Right forelimb (tissue), 1 donor: ENCODE results near the gene RPS6KA3.
"Not testable (repeated sequence)": the region's sequence is repeated elsewhere in the genome, so short reads cannot be mapped to it uniquely, and the experiment has no call there.

Experiments
- DNase-seq: peaks from one replicate; pipeline ENCODE4 v3.0.0-alpha.2; 2018

RPS6KA3 gene

GRCh38 chrX:20217271-20217670 is 49.4 kb downstream of the RPS6KA3 start:
- DNase-seq: no peak

DNA sequence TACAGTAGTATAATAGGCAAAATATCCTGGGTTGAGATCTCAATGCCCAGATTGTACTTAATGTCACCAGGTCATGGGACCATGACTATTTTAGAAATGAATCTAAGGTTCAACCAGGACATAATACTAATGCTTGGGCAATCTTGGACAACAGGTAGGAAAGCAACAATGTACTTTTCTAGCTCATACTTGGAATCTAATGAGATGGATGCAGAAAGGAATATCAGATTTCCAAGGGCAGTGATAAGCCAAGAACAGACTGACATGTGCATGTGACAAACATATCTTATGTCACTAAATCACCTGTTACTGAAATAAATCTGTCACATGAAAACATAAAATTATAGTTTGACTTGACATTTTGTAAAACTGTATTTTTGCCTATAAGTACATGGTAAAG is 51.1 kb downstream of the RPS6KA3 start:
- no peak for DNase-seq

DNA sequence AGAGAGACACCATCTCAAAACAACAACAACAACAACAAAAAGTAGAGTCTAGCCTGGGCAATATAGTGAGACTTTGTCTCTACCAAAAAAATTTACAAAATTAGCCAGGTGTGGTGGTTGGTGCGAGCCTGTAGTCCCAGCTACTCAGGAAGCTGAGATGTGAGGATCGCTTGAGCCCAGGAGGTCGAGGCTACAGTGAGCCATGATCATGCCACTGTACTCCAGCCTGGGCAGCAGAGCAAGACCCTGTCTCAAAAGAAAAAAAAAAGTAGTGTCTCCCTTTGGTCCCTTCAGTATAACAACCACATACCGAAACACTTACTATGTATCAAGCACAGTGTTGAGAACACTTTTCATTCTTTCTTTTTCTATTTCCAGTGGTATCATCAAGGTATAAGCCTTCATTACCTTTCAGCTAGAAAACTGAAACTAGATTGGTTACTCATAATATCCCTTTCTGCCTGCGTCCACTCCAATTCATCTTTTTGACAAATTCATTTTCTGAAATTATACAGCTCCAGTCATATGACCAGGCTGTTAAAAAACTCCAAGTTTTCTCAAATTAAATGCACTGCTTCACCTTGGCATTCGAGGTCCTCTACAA is 54.1 kb downstream of the RPS6KA3 start:
- no peak for DNase-seq

- no peak for DNase-seq
Measured at GRCh38 chrX:20211261-20211786, 55.4 kb downstream of the RPS6KA3 start.

DNA sequence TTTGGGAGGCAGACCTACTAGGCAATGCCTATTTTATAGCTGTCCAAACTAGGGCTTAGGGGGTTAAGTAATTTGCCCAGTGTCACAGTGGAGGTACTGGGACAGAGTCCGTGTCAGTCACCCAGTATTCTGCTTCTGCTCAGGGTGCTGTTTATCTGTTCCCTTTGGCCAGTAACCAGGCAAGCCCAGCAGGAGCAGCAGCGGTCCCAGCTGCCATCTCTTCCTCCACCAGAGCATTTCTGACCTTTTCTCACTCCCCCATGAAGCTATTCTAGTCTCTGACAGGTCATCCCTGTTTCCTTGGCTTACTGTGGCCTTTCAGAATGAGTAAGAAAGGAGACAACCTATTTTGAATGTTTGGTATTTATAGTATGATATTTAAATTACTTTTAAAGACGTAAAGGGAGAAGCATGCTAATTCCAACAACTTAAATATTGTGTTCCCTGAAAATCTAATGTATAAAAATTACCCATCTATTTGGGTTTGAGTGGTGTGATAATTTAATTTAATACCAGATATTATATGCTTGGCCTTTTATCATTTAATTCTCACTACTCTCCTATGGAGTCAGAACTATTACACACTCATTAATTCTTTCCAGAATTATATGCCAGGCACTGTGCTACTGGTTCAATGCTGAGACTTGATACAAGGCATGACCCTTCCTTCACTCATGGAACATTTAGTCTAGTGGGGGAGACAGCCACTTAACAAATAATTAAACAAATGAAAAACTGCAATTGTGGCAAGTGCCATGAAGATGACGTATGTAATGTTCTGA is 60.6 kb downstream of the RPS6KA3 start:
- no peak for DNase-seq

DNA sequence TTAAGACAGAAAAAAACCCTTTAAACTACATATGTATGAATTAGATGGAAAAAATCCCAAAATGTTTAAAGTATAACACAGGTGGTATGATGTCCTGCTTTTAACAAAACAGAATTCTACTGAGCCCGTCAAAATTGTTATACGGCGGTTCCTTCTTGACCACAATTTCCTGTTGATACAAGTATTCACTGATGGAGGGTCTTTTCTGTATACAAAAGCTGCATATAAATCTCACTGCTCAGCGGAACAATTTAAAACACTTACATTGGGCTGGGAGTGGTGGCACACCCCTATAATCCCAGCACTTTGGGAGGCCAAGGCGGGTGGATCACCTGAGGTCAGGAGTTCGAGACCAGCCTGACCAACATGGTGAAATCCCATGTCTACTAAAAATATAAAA is 62.4 kb downstream of the RPS6KA3 start:
- no peak for DNase-seq

DNA sequence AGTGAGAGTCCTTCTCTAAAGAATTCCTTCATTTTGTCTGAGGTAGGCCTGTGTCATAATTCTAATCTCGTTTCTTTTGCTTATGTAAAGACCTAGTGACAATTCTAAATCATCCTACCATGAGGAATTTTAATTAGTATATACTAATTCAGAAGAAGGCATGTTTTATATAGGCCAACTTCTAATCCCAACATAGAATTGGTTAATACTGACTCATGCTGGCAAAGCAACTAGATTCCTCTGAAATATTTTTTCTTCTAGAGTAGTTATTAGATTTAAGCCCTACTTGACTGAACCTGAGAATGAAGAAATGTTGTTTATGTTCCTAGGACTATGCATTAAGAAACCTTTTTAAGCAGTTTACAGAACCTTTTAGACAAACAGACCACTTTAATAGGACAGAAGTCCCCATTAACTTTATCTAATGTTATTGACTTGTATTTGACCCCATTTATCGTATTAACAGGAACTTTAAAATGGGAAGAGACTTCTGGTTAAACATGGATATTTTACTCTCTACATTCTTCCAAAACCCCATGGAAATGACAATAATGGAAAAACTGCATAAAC is 69.0 kb downstream of the RPS6KA3 start:
- no peak for DNase-seq

GRCh38 chrX:20189171-20189570 is 77.5 kb downstream of the RPS6KA3 start:
- no peak for DNase-seq

GRCh38 chrX:20181598-20182329 is 84.9 kb downstream of the RPS6KA3 start:
- no peak for DNase-seq

DNA sequence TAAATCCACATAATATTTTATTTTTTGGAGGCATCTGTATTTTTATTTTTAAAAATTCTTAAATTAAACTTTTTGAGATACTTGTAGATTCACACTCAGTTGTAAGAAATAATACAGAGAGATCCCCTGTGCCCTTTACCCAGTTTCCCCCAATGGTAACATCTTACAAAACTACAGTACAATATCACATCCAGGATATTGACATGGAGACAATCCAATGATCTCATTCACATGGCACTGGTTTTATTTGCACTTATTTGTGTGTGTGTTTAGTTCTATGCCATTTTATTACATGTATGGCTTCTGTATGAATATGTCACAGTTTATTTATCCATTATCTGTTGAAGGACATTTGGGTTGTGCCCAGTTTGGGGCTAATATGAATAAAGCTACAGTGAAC is 89.6 kb downstream of the RPS6KA3 start:
- DNase-seq: no peak

- DNase-seq: no peak
Measured at GRCh38 chrX:20173856-20174255, 92.9 kb downstream of the RPS6KA3 start.

- no peak for DNase-seq
Measured at GRCh38 chrX:20173313-20173712, 93.4 kb downstream of the RPS6KA3 start.

- no peak for DNase-seq
Measured at GRCh38 chrX:20171887-20172286, 94.8 kb downstream of the RPS6KA3 start.

- DNase-seq: not testable (repeated sequence)
Measured at GRCh38 chrX:20162516-20162915, 104.2 kb downstream of the RPS6KA3 start.

- DNase-seq: no peak
Measured at GRCh38 chrX:20159797-20160385, 106.8 kb downstream of the RPS6KA3 start.

GRCh38 chrX:20151689-20152088 is 115.0 kb downstream of the RPS6KA3 start:
- DNase-seq: no peak

- no peak for DNase-seq
Measured at GRCh38 chrX:20149326-20149725, 117.4 kb downstream of the RPS6KA3 start.

DNA sequence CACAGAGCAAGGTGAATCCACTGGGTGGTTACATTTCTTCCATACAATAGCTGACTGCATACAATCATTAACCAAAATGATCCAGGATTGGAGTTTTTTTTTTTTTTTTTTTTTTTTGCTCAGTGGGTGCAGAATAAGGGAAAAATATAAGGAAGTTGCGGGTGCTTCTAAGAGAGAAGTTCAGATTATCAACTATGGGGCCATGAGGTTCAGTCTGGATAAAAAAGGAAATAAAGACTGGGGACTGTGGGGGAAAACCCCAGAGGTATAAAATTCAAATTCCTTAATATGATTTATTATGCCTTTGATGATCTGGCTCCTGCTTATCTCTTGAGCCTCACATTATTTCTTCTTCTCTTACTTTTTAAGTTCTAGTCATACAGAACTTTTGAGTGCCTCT is 119.1 kb downstream of the RPS6KA3 start:
- DNase-seq: no peak

DNA sequence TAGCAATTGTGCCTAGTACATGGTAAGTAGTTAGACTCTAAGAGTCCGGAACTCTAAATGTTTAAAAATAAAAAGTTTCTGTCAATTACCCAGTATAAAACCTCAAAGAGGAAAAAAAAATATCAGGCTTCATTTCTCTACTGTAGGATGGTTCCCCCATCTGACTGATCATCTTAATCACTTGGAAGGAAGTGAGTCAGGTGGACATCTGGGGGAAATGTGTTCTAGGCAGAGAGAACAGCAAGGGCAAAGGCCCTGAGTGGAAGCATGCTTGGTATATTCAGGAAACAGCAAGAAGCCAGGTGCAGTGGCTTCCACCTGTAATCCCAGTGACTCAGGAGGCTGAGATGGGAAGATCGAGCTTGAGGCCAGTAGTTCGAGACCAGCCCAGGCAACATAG is 122.2 kb downstream of the RPS6KA3 start:
- DNase-seq: no peak

DNA sequence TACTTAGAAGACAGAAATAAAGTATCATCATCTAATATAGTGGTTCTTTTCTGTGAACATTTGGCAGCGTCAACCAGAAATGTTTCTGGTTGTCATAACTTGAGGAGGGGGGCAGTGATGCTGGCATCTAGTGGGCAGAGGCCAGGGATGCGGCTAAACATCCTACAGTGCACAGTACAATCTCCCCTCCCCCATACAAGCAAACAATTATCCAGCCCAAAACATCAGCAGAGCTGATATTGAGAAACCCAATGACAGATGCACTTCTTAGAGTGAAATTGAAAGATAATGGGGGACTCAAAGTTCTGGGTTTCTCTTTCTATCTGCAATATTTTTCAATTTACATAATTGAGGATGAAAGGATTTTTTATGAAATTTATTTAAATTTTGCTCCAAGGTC is 123.1 kb downstream of the RPS6KA3 start:
- DNase-seq: no peak

DNA sequence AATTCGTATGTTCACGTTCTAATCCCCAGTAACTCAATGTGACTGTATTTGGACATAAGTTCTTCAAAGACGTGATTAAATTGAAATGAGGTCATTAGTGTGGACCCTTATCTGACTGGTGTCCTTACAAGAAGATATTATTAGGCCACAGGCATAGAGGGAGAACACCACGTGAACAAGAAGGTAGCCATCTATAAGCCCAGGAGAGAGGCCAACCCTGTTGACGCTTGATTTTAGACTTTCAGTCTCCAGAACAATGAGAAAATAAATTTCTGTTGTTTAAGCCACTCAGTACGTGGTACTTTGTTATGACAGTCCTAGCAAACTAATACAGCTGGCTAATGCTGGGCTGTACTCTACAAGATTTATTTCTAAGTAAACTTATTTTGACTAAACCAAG is 123.6 kb downstream of the RPS6KA3 start:
- no peak for DNase-seq

- peak; percentile 93 for DNase-seq
Measured at GRCh38 chrX:20141281-20142220, 125.2 kb downstream of the RPS6KA3 start, which contains the start of gene EIF1AX. Gene EIF1AX, minus strand, starts transcription at chrX:20141838. Its CDS starts 198 bp downstream, at chrX:20141640.
